Tibial nerve (tissue), 4 donors: Measurements from ENCODE around the gene MSH3. TPM values are rescaled to one million over a fixed set of nuclear protein-coding genes. Genes with fewer than 3 reads are reported as not detected.
"Not testable (repeated sequence)": the region's sequence is repeated elsewhere in the genome, so short reads cannot be mapped to it uniquely, and the experiment has no call there.

ENCODE experiments used
- DNase-seq, 2 donors: peaks; one replicate each; pipeline ENCODE4 v3.0.0-alpha.2; 2019; ENCODE audit warnings: low spot score in 2 of 2
- H3K27ac ChIP-seq, 4 donors: fragments of 200-600 bp; sonication (generic) in 3 of 4; one replicate each; pipeline ENCODE4 v1.5.1; 2017 to 2019; ENCODE audit warnings: mild to moderate bottlenecking in 1 of 4
- H3K27me3 ChIP-seq, 2 donors: fragments of 200-600 bp; sonication (generic) in 1 of 2; one replicate each; pipeline versions ENCODE4 v1.5.1 to v1.6.0; 2017 to 2019
- H3K36me3 ChIP-seq, 3 donors: fragments of 200-600 bp; sonication (generic); one replicate each; pipeline ENCODE4 v1.5.1; 2018 to 2019
- H3K4me1 ChIP-seq, 4 donors: fragments of 200-600 bp; sonication (generic) in 3 of 4; one replicate each; pipeline ENCODE4 v1.5.1; 2017 to 2019
- H3K4me3 ChIP-seq, 4 donors: fragments of 200-600 bp; sonication (generic) in 3 of 4; one replicate each; pipeline ENCODE4 v1.5.1; 2017 to 2019; ENCODE audit warnings: mild to moderate bottlenecking in 1 of 4, moderate library complexity in 1 of 4
- H3K9me3 ChIP-seq, 4 donors: fragments of 200-600 bp; sonication (generic) in 3 of 4; one replicate each; pipeline ENCODE4 v1.5.1; 2017 to 2019
- EP300 ChIP-seq, 2 donors: sonication (generic); formaldehyde crosslinking; IDR thresholded peaks; one replicate each; pipeline ENCODE4 v1.6.1; 2017; ENCODE audit warnings: antibody characterized with exemption in 2 of 2, mild to moderate bottlenecking in 1 of 2
- POLR2A ChIP-seq, 2 donors: fragments of 450-650 bp; IDR thresholded peaks; one replicate each; pipeline ENCODE4 v1.6.1; 2017; ENCODE audit warnings: antibody characterized with exemption in 2 of 2, mild to moderate bottlenecking in 2 of 2, moderate library complexity in 2 of 2
- WGBS, 2 donors: methylation state at CpG; one replicate each; pipeline ENCODE4 v1.1.5; 2018; 5-methylcytosine and 5-hydroxymethylcytosine counted together
- total RNA-seq, 4 donors: library from RNA; depleted of rRNA; stranded (reverse); fragments of >200 nt; gene quantifications; one replicate each; pipeline ENCODE4 v1.1.0, GENCODE V29; 2016
- TF ChIP-seq, protein P1 (sequence below), 5 experiments: fragments of 200-600 bp in 3 of 5; fragments of 450-650 bp in 2 of 5; sonication (generic) in 3 of 5; IDR thresholded peaks; one replicate each; pipeline ENCODE4 v1.5.1; 2016 to 2019; ENCODE audit warnings: antibody characterized with exemption in 5 of 5, mild to moderate bottlenecking in 3 of 5, moderate library complexity in 2 of 5

The MSH3 gene
- total RNA-seq, 4 donors from 2014 or later: 8.8 to 16.8 (median 12.4) TPM

DNA sequence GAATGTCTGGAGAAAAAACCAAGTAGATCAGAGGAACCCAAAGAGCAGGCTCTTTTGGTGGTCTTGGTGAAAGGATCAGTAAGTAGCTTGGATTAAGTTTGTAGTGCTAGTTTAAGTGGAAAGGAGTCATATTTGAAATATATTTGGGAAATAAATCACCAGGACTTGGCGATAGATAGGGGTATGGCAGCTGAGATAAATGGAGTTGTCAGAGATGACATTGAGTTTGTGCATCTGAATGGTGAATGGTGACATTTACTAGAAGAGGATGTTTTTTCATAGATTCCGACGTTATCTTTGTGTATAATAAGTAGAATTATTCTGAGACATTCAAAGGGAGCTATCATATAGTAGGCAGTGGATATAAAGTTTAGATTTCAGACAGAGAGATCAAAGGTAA, 162.1 kb downstream of the MSH3 start:
- TF ChIP-seq, protein P1, sequence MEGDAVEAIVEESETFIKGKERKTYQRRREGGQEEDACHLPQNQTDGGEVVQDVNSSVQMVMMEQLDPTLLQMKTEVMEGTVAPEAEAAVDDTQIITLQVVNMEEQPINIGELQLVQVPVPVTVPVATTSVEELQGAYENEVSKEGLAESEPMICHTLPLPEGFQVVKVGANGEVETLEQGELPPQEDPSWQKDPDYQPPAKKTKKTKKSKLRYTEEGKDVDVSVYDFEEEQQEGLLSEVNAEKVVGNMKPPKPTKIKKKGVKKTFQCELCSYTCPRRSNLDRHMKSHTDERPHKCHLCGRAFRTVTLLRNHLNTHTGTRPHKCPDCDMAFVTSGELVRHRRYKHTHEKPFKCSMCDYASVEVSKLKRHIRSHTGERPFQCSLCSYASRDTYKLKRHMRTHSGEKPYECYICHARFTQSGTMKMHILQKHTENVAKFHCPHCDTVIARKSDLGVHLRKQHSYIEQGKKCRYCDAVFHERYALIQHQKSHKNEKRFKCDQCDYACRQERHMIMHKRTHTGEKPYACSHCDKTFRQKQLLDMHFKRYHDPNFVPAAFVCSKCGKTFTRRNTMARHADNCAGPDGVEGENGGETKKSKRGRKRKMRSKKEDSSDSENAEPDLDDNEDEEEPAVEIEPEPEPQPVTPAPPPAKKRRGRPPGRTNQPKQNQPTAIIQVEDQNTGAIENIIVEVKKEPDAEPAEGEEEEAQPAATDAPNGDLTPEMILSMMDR (IDR thresholded peaks at IDR 0.05): no peak
- TF ChIP-seq POLR2A (IDR thresholded peaks at IDR 0.05): no peak

DNA sequence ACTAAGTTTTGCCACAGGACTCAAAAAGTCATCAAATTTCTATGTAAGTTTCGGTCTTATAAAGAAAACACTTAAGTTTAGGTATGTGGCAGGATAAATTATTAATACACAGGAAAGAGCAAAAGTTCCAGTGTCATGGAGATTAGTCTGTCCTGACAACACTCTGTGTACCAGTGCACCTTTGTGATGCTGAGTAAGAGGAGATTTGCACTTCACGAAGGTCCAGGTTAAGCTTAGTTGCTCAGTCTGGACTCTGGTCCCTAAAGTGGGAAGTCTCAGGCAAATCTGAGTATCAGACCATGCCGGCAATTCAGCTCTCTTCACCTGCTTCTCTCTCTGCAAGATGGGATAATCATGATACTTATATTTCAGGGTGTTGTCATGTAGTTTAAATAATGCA, 166.2 kb downstream of the MSH3 start:
- TF ChIP-seq, protein P1 (IDR thresholded peaks at IDR 0.05): no peak
- TF ChIP-seq POLR2A (IDR thresholded peaks at IDR 0.05) (no peak), EP300 (IDR thresholded peaks at IDR 0.05) (no peak)
- Histone ChIP-seq H3K4me3 (no peak overlapping the region), H3K27me3 (no peaks in the 10 kb centered on the region), H3K27ac (no peak overlapping the region), H3K36me3 (peaks cover 0 to 51% (median 0%) of the 10 kb centered on the region in 3 donors), H3K9me3 (peaks cover 0 to 10% (median 0%) of the 10 kb centered on the region in 4 donors), H3K4me1 (peaks cover 0 to 2% (median 0%) of the 10 kb centered on the region in 4 donors)
- 87 to 96% methylated on average over 3 of the region's 3 CpGs for WGBS, 2 donors
- DNase-seq: no peak

More for the DNA sequence above, 162.1 kb downstream of the MSH3 start:
- H3K36me3 ChIP-seq: peaks cover 0 to 74% (median 5%) of the 10 kb centered on the region in 3 donors
- no peaks in the 10 kb centered on the region for H3K27me3 ChIP-seq
- H3K27ac ChIP-seq: no peak overlapping the region
- no peak overlapping the region for H3K4me3 ChIP-seq
- WGBS, 2 donors: 78 to 92% methylated on average over 3 of the region's 3 CpGs
- H3K9me3 ChIP-seq: peaks cover 0 to 6% (median 0%) of the 10 kb centered on the region in 4 donors
- no peaks in the 10 kb centered on the region for H3K4me1 ChIP-seq
- DNase-seq: no peak

GRCh38 chr5:80822640-80823039, 168.2 kb downstream of the MSH3 start:
- no peaks in the 10 kb centered on the region for H3K27me3 ChIP-seq
- H3K4me1 ChIP-seq: peaks cover 0 to 7% (median 0%) of the 10 kb centered on the region in 4 donors
- 69 to 83% methylated on average over 1 of the region's 1 CpG for WGBS, 2 donors
- H3K4me3 ChIP-seq: no peak overlapping the region
- H3K27ac ChIP-seq: no peak overlapping the region
- TF ChIP-seq EP300 (IDR thresholded peaks at IDR 0.05) (no peak), POLR2A (IDR thresholded peaks at IDR 0.05) (no peak)
- TF ChIP-seq, protein P1 (IDR thresholded peaks at IDR 0.05): no peak
- H3K9me3 ChIP-seq: peaks cover 0 to 9% (median 0%) of the 10 kb centered on the region in 4 donors
- H3K36me3 ChIP-seq: peaks cover 0 to 37% (median 0%) of the 10 kb centered on the region in 3 donors
- DNase-seq: no peak

DNA sequence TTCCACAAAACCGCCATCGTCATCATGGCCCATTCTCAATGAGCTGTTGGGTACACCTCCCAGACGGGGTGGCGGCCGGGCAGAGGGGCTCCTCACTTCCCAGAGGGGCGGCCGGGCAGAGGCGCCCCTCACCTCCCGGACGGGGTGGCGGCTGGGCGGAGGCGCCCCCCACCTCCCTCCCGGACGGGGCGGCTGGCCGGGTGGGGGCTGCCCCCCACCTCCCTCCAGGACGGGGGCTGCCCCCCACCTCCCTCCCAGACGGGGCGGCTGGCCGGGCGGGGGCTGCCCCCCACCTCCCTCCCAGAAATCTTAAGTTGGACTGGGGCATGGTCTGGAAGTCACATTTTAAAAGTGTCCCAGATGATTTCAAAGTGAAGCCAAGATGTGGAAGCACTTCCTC, 169.7 kb downstream of the MSH3 start:
- H3K4me3 ChIP-seq, DNase-seq, H3K4me1 ChIP-seq, H3K27me3 ChIP-seq, H3K27ac ChIP-seq: not testable (repeated sequence)
- Histone ChIP-seq H3K36me3 (peaks cover 0 to 40% (median 0%) of the 10 kb centered on the region in 3 donors), H3K9me3 (peaks cover 0 to 15% (median 2%) of the 10 kb centered on the region in 4 donors)
- WGBS, 2 donors: 94 to 98% methylated on average over 12 to 20 of the region's 22 CpGs

DNA sequence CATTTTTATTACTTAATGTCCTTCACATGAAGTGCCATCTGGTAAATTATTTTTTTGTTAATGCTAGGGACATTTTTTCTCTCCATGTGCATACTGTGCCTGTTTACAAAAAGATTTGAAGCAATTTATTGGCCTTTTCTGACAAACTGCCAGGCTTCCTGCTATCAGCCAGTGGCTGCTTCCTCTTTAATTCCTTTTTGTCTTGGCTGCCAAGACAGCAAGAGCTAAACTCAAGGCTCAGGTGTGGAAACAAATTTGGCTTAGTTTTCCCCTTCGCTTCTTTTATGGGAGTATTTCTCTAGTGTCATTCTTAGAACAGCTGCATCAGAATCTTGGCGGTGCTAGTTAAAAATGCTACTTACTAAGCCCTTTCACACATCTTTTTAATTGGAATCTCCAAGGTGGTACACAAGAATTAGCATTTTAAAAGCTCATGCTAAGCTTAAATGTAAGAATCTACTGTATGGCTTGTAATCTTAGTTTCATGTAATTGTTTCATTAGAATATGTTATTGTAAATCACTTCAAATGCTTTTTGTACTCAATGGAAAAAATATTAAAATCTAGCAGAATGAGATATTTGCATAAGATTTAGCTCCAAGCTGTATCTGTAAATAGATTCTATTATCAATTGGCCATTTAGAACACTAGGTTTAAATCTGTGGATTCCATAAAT, 171.5 kb downstream of the MSH3 start:
- no peak for TF ChIP-seq POLR2A (IDR thresholded peaks at IDR 0.05)
- TF ChIP-seq, protein P1 (IDR thresholded peaks at IDR 0.05): no peak
- no peak for TF ChIP-seq EP300 (IDR thresholded peaks at IDR 0.05)
- Histone ChIP-seq H3K27ac (no peak overlapping the region), H3K9me3 (peaks cover 0 to 21% (median 2%) of the 10 kb centered on the region in 4 donors), H3K4me1 (peaks cover 0 to 7% (median 0%) of the 10 kb centered on the region in 4 donors), H3K27me3 (no peaks in the 10 kb centered on the region), H3K36me3 (peaks cover 0 to 26% (median 0%) of the 10 kb centered on the region in 3 donors), H3K4me3 (no peak overlapping the region)
- no peak for DNase-seq
- WGBS, 2 donors: 61% methylated on average over 2 of the region's 2 CpGs
